ENCODE measurements around the gene IL15.
"Not testable (repeated sequence)": the region's sequence is repeated elsewhere in the genome, so short reads cannot be mapped to it uniquely, and the experiment has no call there.

Gene IL15, protein sequence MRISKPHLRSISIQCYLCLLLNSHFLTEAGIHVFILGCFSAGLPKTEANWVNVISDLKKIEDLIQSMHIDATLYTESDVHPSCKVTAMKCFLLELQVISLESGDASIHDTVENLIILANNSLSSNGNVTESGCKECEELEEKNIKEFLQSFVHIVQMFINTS

DNA sequence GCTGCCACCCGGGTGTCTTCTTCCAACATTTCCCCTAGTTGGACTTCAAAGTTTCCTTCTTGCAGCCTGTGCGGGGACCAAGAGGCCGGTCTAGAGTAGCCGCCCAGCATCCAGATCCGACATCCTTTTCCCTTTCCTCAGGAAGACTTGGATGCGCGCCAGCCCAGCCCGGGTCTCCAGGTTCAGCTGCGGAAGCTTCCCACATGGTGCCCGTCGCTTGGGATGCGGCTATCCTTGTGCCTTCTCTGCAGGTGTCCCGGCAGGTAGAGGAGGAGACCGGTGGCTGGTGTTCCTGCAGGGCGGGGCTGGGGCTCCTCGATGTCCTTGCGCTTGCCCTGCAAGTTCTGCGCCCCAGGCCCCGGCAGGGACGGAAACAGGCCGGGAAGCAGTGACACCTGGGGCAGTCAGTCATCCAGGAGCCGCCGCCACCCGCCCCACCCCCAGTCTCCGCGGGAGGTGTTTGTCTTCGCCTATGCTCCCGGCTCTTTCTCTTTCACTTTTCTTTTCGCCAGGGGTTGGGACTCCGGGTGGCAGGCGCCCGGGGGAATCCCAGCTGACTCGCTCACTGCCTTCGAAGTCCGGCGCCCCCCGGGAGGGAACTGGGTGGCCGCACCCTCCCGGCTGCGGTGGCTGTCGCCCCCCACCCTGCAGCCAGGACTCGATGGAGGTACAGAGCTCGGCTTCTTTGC, at the start of gene IL15:
Gene IL15 (plus strand): TSS at position 502 of the 689 bp plus-strand sequence. CDS start 82,882 bp downstream, outside the sequence.
- no peaks in the 10 kb centered on the region for H3K9me3 ChIP-seq (ENCODE audit: control insufficient read depth, insufficient read depth, low read length)
- peak within 1 kb of the TSS; percentile 84 for H3K9ac ChIP-seq (ENCODE audit: low read depth, low read length)
- peaks cover 9% of the 10 kb centered on the region; the same call in 1 of the 2 replicates for H3K4me1 ChIP-seq (ENCODE audit: insufficient read depth, low read length)
- H3K36me3 ChIP-seq (ENCODE audit: insufficient read depth, low read length): no peaks in the 10 kb centered on the region

DNA sequence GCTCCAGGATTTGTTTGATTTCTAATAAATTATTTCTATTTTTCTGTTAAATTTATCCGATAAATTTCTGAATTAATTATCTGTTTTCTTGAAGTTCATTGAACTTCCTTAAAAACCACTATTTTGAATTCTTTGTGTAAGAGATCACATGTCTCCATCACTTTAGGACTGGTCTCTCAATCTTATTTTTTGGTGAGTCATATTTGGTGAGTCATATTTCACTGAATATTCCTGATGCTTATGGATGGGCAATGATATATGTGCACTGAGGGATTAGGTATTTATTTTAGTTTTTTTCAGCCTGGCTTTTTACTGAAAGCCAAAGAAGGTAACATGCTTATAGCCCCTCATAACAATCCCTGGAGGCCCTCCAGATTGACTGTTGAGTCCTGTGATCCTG, 48.5 kb upstream of the IL15 start:
- Histone ChIP-seq H3K36me3 (ENCODE audit: insufficient read depth, low read length) (no peaks in the 10 kb centered on the region), H3K9ac (ENCODE audit: low read depth, low read length) (no peak overlapping the region), H3K9me3 (ENCODE audit: control insufficient read depth, insufficient read depth, low read length) (no peaks in the 10 kb centered on the region; the same call in 1 of the 2 replicates), H3K4me1 (ENCODE audit: insufficient read depth, low read length) (no peaks in the 10 kb centered on the region)

DNA sequence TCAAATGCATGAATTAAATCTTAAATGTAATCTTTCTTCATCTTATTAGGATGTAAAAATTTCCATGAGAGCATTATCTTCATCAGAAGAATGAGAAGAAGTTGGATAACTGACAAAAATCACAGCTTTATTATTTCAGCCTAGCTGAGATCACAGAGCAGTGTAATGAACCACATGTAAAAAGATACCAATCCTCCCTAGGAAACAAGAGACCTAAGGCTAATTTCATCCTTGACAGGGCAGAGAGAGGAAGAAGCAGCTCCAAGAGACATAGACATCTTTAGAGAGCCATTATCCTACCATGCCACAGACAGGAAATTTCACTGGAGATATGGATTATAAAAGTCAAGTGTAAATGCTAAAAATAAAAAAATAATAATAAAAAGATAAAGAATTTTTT, 40.9 kb upstream of the IL15 start:
- no peak overlapping the region for H3K9ac ChIP-seq (ENCODE audit: low read depth, low read length)

DNA sequence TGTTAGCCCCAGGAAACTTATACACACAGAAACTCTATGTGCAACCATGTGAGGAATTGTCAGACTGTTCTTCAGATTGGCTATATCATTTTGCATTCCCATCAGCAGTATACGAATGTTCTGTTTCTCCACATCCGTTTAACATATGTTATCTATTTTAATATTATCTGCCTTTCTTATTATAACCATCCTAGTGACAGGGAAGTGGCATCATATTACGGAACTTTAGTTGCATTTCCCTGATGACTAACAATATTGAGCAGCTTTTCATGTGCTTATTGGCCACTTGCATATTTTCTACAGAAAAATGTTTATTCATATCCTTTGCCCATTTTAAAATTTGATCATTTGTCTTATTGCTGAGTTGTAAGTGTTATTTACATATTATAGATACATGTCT, 36.5 kb upstream of the IL15 start:
- Histone ChIP-seq H3K4me1 (ENCODE audit: insufficient read depth, low read length) (no peaks in the 10 kb centered on the region), H3K36me3 (ENCODE audit: insufficient read depth, low read length) (no peaks in the 10 kb centered on the region), H3K9ac (ENCODE audit: low read depth, low read length) (no peak overlapping the region), H3K9me3 (ENCODE audit: control insufficient read depth, insufficient read depth, low read length) (no peaks in the 10 kb centered on the region)

More for the DNA sequence above, 40.9 kb upstream of the IL15 start:
- H3K4me1 ChIP-seq (ENCODE audit: insufficient read depth, low read length): no peaks in the 10 kb centered on the region
- H3K9me3 ChIP-seq (ENCODE audit: control insufficient read depth, insufficient read depth, low read length): no peaks in the 10 kb centered on the region
- no peaks in the 10 kb centered on the region for H3K36me3 ChIP-seq (ENCODE audit: insufficient read depth, low read length)

DNA sequence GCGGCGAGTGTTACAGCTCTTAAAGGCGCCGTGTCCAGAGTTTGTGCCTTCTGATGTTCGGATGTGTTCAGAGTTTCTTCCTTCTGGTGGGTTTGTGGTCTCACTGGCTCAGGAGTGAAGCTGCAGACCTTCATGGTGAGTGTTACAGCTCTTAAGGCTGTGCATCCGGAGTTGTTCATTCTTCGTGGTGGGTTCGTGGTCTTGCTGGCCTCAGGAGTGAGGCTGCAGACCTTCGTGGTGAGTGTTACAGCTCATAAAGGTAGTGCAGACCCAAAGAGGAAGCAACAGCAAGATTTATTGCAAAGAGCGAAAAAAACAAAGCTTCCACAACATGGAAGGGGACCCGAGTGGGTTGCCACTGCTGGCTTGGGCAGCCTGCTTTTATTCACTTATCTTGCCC, 31.7 kb upstream of the IL15 start:
- H3K4me1 ChIP-seq (ENCODE audit: insufficient read depth, low read length); H3K36me3 ChIP-seq (ENCODE audit: insufficient read depth, low read length); H3K9me3 ChIP-seq (ENCODE audit: control insufficient read depth, insufficient read depth, low read length); H3K9ac ChIP-seq (ENCODE audit: low read depth, low read length): not testable (repeated sequence)

DNA sequence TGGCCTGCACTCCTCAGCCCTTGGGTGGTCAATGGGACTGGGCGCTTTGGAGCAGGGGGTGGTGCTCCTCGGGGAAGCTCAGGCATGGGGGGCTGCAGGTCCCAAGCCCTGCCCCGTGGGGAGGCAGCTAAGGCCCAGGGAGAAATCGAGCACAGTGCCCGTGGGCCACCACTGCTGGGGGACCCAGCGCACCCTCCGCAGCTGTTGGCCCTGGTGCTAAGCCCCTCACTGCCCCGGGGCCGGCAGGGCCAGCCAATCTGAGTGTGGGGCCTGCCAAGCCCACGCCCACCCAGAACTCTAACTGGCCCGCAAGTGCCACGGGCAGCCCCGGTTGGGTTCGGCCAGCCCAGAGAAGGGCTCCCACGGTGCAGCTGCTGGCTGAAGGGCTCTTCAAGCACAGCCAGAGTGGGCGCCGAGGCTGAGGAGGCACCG, 30.9 kb upstream of the IL15 start:
- no peak overlapping the region for H3K9ac ChIP-seq (ENCODE audit: low read depth, low read length)
- H3K9me3 ChIP-seq (ENCODE audit: control insufficient read depth, insufficient read depth, low read length): no peaks in the 10 kb centered on the region
- H3K4me1 ChIP-seq (ENCODE audit: insufficient read depth, low read length): no peaks in the 10 kb centered on the region
- H3K36me3 ChIP-seq (ENCODE audit: insufficient read depth, low read length): no peaks in the 10 kb centered on the region

DNA sequence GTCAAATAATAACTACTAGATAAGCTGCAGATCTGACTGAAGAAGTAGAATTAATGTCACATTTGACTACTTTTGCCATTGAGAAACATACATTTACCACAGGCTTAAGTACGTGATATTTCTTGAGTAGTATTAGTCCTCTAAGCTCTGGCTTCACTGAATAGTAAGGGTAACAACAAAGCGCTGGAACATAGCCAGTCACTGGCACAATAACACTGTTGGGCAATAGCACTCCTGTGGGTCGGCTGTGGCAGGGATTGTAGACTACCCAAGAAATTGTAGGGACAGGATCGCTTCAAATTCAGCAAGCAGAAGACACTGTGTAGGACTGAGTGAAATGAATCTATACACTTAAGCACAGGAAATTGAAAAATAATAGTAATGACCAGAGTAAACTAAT, 27.1 kb upstream of the IL15 start:
- H3K9me3 ChIP-seq (ENCODE audit: control insufficient read depth, insufficient read depth, low read length): no peaks in the 10 kb centered on the region
- H3K36me3 ChIP-seq (ENCODE audit: insufficient read depth, low read length): no peaks in the 10 kb centered on the region
- H3K4me1 ChIP-seq (ENCODE audit: insufficient read depth, low read length): no peaks in the 10 kb centered on the region
- no peak overlapping the region for H3K9ac ChIP-seq (ENCODE audit: low read depth, low read length)

DNA sequence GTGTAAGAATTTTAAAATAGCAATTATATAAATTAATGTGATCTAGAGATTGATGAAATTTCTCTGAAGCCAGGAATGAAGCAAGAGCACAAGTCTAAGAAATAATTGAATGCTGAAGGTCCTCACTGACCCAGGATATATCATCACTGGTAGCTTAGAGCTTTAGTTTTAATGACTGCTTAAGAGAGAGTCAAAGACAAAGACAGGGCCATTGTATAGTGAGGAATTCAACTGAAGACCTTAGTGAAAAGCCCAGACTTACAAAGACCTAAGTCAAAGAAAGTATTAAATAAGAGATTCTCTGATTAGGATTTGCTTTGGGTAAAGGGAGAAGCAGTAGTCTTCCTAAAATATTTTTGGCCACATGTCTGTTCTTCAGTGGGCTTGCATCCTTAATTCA, 26.0 kb upstream of the IL15 start:
- Histone ChIP-seq H3K9ac (ENCODE audit: low read depth, low read length) (no peak overlapping the region), H3K4me1 (ENCODE audit: insufficient read depth, low read length) (no peaks in the 10 kb centered on the region)

DNA sequence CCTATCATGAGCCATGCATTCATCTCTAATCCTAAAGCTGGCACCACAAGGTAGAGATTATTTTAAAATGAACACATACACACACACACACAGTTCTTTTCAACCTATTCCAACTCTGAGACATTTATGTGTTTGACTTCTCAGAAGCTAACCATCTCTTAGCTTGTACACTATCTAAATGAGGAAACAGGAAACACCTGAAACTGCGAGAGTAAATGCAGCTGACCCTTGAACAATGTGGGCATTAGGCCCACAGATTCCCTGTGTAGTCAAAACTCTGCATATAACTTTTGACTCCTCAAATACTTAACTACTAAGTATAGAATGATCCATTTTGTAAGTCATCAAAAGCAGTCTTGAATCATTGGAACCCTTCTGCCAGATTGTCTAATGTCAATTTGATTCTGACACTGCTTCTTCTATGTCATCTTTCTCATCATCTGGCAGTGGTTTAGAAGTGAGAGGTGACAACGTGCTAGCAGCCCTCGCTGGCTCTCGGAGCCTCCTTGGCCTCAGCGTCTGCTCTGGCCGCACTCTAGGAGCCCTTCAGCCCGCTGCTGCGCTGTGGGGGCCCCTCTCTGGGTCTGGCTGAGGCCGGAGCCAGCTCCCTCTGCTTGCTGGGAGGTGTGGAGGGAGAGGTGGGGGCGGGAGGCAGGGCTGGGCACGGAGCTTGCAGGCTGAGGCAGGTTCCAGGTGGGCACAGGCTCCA, 21.4 kb upstream of the IL15 start:
- H3K9ac ChIP-seq (ENCODE audit: low read depth, low read length): no peak overlapping the region
- H3K36me3 ChIP-seq (ENCODE audit: insufficient read depth, low read length): no peaks in the 10 kb centered on the region
- no peaks in the 10 kb centered on the region for H3K4me1 ChIP-seq (ENCODE audit: insufficient read depth, low read length)

More for the DNA sequence above, 26.0 kb upstream of the IL15 start:
- H3K9me3 ChIP-seq (ENCODE audit: control insufficient read depth, insufficient read depth, low read length): no peaks in the 10 kb centered on the region
- H3K36me3 ChIP-seq (ENCODE audit: insufficient read depth, low read length): no peaks in the 10 kb centered on the region

DNA sequence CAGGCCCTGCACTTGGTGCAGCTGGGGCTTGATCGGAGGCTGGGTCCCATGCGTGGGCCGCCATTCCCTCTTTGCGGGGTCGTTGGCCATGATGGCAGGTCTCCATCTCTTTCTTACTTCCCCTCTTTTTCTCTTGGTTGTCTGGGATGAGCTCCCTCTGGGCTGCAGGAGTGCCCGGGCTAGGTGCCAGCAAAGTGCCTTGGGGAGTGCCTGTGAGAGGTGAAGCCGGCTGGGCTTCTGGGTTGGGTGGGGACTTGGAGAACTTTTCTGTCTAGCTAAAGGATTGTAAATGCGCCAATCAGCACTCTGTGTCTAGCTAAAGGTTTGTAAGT, 20.8 kb upstream of the IL15 start:
- H3K4me1 ChIP-seq (ENCODE audit: insufficient read depth, low read length); H3K9me3 ChIP-seq (ENCODE audit: control insufficient read depth, insufficient read depth, low read length); H3K36me3 ChIP-seq (ENCODE audit: insufficient read depth, low read length); H3K9ac ChIP-seq (ENCODE audit: low read depth, low read length): not testable (repeated sequence)

More for the DNA sequence above, 21.4 kb upstream of the IL15 start:
- no peaks in the 10 kb centered on the region for H3K9me3 ChIP-seq (ENCODE audit: control insufficient read depth, insufficient read depth, low read length)

DNA sequence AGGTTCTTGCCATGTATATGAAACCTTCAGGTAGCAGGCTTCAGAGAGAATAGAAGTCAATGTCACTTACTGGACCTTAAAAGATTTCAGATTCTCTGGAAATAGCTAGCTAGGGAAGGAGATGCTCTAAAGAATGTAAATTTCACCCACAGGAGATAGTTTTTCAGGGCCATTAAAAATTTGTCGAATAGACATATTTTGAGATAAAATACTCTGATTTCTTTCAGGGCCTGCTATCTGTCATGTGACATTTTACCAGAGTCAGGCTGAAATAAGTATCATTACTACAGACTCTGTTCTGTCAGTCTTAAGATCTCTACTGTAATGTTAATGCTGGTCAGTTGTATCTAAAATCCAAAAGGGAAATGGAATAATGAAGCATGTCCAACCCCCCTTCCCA, 15.7 kb upstream of the IL15 start:
- Histone ChIP-seq H3K4me1 (ENCODE audit: insufficient read depth, low read length) (peaks cover 19% of the 10 kb centered on the region), H3K9me3 (ENCODE audit: control insufficient read depth, insufficient read depth, low read length) (no peaks in the 10 kb centered on the region), H3K36me3 (ENCODE audit: insufficient read depth, low read length) (no peaks in the 10 kb centered on the region), H3K9ac (ENCODE audit: low read depth, low read length) (no peak overlapping the region)

DNA sequence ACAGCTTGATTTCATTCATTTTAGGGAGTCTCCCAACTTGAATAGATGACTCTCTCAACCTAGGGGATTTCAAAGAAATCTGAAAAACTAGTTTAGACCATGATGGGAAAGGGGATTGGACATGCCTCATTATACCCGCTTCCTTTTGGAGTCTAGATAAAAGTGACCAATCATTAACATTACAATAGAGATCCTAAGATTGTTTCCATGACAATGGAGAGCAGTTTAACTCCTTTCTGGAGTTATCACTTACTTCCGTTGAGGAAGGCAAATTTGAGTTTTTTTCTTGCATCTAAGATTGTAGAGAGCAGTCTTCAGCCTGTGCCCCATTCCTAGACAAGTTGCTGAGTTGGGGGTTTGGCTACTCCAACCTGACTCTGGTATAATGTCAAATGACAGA, 11.4 kb upstream of the IL15 start:
- Histone ChIP-seq H3K4me1 (ENCODE audit: insufficient read depth, low read length) (peaks cover 21% of the 10 kb centered on the region), H3K9me3 (ENCODE audit: control insufficient read depth, insufficient read depth, low read length) (no peaks in the 10 kb centered on the region), H3K9ac (ENCODE audit: low read depth, low read length) (no peak overlapping the region), H3K36me3 (ENCODE audit: insufficient read depth, low read length) (no peaks in the 10 kb centered on the region)

DNA sequence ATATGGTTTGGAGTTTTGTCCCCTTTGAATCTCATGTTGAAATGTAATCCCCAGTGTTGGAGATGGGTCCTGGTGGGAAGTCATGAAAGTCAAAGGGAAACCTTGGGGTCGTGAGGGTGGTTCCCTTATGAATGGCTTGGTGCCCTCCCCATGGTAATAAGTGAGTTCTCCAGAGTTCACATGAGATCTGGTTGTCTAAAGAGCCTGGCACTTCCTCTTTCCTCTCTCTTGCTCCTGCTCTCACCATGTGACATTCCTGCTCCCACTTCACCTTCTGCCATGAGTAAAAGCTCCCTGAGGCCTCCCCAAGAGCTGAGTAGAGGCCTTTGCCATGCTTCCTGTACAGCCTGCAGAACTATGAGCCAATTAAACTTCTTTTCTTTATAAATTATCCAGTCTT, 5.5 kb upstream of the IL15 start:
- H3K4me1 ChIP-seq (ENCODE audit: insufficient read depth, low read length): peaks cover 9% of the 10 kb centered on the region; the same call in 1 of the 2 replicates
- H3K36me3 ChIP-seq (ENCODE audit: insufficient read depth, low read length): no peaks in the 10 kb centered on the region
- no peak overlapping the region for H3K9ac ChIP-seq (ENCODE audit: low read depth, low read length)
- H3K9me3 ChIP-seq (ENCODE audit: control insufficient read depth, insufficient read depth, low read length): no peaks in the 10 kb centered on the region

DNA sequence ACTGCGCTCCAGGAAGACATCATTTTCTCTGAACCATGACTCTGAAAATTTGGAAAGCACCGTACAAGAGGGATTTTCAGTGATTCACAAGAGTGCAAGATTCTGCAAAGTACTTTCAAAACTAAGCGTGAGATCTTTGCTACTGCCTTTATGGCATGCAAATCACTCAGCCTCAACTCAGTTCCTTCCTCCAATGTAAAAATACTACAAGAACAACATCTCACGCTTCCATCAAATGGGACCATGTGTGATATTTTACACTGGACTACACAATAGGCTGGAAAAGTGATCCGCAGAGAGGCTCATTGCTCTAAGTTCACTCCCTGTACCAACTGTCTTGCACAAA, 674 bp upstream of the IL15 start:
- Histone ChIP-seq H3K9ac (ENCODE audit: low read depth, low read length) (peak overlapping the region; percentile 84; the same call in 1 of the 2 replicates), H3K36me3 (ENCODE audit: insufficient read depth, low read length) (no peaks in the 10 kb centered on the region), H3K9me3 (ENCODE audit: control insufficient read depth, insufficient read depth, low read length) (no peaks in the 10 kb centered on the region), H3K4me1 (ENCODE audit: insufficient read depth, low read length) (peaks cover 9% of the 10 kb centered on the region; the same call in 1 of the 2 replicates)
